ENCODE results near the gene PBX2.

Gene PBX2

GRCh38 chr6:32174416-32174815, 15.6 kb downstream of the PBX2 start:
- no peak for DNase-seq (ENCODE audit: low spot score)

GRCh38 chr6:32173051-32173727, 16.8 kb downstream of the PBX2 start:
- no peak for DNase-seq (ENCODE audit: low spot score)

DNA sequence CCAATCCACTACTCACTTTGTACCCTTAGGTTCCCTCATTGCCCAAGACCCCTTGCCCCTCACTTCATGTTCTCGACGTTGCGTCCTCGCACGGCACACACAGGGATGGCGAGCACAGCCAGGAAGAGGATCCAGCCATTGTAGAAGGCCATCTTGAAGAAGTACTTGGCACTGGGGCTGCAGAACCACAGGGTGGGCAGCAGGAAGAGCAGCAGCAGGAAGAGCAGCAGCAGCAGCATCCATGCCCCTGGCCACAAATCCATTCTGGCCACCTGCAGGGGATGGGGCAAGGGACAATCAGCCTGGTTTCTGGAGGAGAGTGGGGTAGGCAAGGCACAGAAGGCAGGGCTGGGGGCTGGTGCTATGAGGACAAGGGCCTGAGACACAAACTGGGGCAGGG, 18.8 kb downstream of the PBX2 start:
- DNase-seq (ENCODE audit: low spot score) = no peak

- no peak for DNase-seq (ENCODE audit: low spot score)
Observed at GRCh38 chr6:32170294-32170693, 19.7 kb downstream of the PBX2 start.

DNA sequence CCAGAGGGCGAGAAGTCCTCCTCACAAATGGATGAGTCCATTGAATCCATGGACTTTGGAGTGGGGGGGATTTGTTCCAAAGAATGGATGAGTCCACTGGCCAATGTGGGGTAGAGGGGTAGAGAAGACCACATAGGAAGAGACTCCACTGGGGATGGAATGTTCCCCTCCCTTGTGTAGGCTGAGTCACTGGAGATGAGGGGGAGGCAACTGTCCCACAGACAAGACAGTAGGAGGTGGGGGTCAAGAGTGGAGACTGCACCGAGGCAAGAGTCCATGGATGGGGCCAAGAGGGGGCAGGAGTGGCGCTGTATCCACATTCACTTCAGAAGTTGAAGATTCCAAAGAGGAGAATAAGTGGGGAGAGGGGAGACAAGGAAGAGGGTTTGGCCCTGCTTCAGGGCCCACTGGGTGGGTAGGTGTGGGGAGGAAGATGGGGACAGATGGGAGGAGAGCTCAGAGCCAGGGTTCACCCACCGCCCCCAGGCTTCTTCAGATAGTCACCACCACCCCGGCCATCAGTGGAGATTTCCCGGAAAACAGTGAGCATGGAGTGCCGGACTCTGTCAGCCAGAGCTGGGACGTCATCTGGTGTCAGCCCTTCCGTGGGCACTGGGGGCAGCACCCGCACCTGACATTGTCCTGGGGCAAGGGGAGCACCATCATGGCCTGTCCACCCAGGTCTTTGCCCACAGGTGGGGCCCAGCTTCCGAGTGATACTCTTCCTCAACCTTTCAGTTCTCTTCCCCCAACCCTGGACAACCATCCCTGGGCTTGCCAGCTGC, 21.0 kb downstream of the PBX2 start:
- no peak for DNase-seq (ENCODE audit: low spot score)

DNA sequence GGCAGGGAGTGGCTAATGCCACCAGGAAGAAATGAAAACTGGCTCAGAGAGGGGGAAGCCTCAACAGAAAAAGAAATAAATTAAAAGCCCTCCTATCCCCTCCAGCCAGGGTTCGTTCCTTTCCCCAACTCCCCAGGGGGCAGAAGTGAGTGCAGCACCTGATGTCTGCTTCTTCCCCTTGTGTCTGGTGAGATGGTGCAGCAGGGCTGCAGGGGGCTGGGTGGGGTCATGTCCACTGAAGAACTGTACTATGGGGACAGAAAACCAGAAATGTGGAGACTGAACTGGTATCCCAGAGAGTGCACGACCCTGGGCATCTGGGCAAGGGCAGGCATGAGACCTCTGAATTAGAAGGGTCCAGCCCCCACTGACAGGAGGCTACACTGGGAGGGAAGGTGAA, 21.7 kb downstream of the PBX2 start:
- no peak for DNase-seq (ENCODE audit: low spot score)

DNA sequence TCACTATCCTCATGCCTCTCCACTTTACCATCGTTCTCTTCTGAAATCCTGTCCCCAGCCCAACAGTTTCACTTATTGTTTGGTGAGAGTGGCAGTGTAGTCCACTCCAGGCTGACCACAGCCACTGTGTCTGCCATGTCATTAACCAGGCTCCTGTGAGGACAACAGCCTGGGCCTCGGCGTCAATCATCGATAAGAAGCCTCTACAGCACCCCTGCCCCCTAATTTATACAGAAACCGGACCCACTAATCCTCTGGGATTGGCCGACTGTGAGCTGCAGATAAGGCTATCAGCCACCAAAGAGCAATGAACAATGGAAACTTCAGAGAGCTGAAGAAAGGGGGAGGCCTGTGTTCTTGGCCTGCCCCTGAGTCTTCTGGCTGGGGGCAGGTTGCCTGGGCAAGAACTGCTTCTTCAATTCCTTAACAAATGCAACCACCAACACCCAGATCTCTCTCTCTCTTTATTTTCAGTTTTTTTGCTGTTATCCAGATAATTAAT, 22.2 kb downstream of the PBX2 start:
- DNase-seq (ENCODE audit: low spot score) = no peak

- no peak for DNase-seq (ENCODE audit: low spot score)
Observed at GRCh38 chr6:32167154-32167760, 22.7 kb downstream of the PBX2 start.

- DNase-seq (ENCODE audit: low spot score) = no peak
Observed at GRCh38 chr6:32166411-32167061, 23.5 kb downstream of the PBX2 start.

DNA sequence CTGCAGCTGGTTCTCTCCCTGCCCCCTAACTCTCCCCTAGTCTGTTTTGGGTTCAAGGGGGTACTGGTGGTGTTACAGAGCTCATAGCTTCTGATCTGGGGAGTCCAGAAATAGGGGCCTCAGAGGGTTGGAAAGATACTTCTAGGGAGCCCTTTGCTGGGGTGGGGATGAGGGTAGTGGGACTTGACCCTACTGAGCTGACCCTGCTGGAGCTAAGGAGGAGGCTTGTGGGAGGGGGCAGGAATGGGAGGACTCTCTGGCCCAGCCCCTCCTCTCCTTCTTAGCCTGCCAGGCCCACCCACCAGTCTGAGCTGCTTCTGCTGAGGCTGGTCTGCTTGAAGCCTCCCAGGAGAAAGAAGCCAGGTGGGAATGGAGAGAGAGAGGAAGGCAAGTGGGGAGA, 25.7 kb downstream of the PBX2 start, which contains the start of gene EGFL8:
Gene EGFL8 (plus strand): TSS at position 301 of the 400 bp plus-strand sequence. CDS start 1,571 bp downstream, outside the sequence.
- no peak for DNase-seq (ENCODE audit: low spot score)

DNA sequence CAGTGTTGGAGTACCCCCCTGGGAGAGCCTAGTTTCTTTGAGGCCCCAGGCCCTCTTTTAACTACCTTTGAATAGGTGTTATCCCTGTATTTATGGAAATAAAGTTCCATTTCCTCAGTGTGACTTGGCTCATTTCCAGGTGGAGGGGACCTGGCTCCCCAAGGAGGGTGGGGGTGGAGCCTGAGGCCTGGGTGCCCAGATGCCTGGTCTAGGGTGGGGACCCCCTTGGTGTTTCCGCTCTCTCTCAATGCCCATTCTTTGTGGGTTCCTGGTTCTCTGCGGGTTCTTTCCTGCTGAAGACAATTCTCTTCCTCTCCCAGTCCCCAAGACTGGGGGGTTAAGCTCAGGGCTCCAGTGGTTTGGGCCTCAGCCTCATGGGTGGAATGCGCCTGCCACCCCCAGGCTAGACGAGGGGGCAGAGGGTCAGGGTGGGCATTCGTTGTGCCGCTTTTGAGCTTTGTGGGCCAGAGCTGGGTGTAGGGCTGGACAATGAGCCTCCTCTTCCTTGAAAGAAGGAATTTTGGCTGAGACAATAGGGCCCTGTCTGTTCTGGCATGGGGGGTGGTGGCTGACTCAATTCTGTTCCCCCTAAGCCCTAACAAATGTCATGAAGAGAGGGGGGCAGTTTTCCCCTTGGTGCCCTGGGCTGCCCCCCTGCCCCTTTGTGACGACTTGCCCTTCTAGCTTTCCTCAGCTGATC, 26.3 kb downstream of the PBX2 start:
- DNase-seq (ENCODE audit: low spot score) = no peak

- no peak for DNase-seq (ENCODE audit: low spot score)
Observed at GRCh38 chr6:32158052-32158451, 31.9 kb downstream of the PBX2 start.

GRCh38 chr6:32156891-32157290, 33.1 kb downstream of the PBX2 start:
- DNase-seq (ENCODE audit: low spot score) = no peak

- peak; percentile 85 for DNase-seq (ENCODE audit: low spot score)
Observed at GRCh38 chr6:32154514-32155161, 35.4 kb downstream of the PBX2 start.

- peak; percentile 37 for DNase-seq (ENCODE audit: low spot score)
Observed at GRCh38 chr6:32153564-32154513, 36.2 kb downstream of the PBX2 start, which contains the start of gene PPT2. Gene PPT2 (plus strand): TSS chr6:32154141. CDS start chr6:32154595, 454 bp downstream.

- DNase-seq (ENCODE audit: low spot score) = no peak
Observed at GRCh38 chr6:32152769-32153563, 37.0 kb downstream of the PBX2 start.

DNA sequence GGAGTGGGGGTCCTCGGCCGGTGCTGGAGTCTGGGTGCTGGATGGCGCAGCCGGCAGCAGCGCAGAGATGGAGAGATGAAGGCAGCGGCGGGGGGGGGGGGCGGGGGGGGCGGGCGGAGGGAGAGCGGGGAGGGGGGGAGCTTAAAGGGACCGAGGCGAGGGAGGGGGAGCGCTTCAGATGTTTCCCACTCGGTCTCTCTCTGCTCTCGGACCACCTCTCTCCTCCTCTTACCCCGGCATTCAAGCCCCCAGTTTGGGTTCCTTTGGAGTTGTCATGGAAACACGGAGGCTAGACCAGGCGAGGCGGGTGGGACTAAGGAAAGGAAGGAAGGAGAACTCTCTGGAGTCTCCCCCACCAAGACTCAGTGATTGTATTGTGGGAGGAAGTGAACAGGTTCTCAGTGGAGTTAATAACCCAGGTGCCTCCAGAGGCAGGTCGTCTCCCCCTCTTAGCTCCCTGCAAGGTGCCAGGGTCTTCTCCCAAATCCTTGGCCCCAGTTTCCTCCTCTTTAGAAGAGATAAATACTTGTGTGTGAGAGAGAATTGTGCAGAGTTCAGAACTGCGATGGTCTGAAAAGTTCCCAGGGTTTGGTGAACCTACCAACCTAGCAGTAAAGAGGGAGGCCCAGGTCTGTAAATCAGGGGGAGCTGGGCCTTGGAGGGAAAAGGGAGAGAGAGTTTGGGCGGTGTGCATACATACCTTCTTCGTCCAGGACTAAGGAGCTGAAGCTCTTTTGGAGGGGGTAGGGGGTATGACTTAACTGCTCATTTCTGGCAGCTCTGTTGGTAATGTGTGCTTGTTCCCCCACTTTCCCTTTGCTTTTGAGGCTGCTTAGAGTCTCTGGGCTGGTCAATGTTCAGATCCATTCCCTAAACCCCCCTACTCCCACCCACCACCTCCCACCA, 37.9 kb downstream of the PBX2 start, which contains the start of gene PRRT1:
Gene PRRT1 (minus strand): TSS at position 77 of the 906 bp plus-strand sequence. CDS start 112 bp downstream, outside the sequence.
- DNase-seq (ENCODE audit: low spot score) = no peak

Measured in germinal center (tissue), 1 donor.